NOMO-1 treated with dmso at 0.1 percent for 144 hours (cell line): ENCODE results near the gene MTHFSD.

ENCODE experiments used
- DNase-seq: peaks from one replicate; lab custom pipeline; 2025; ENCODE audit not compliant: unreplicated experiment; lab: John Stamatoyannopoulos, UW

MTHFSD gene

DNA sequence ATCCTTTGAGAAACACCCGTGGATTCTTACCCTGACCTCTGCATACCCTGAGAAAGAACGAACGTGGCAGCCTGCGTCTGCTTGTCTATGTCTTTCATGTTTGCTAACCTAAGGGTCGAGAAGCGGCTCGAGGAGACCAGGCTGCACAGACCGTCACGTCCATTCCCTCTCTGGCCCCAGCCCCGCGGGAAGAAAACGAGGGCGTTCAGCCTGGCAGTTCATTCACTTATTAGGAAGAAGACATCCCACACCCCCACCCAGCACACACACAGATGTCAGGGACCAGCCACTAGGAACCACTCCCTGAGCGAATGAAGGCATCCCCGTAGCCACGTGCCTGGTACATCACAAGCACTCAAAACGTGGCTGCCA, 655 bp upstream of the MTHFSD start:
- DNase-seq, result no peak

DNA sequence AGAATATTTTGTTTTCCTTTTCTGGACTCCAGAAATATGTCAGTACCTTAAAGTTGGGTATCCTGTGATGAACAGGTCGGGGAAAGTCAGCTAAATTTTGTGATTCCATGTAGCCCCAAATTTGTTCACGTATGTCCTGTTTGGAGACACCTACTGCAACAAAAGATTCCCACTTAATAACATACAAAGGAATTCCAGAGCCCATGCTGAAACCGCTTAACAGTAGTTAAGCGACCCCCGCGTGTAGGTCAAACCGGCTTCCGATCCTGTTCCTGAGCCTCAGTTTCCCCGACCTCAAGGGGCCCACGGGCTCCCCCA, 477 bp downstream of the MTHFSD start:
- no peak for DNase-seq

DNA sequence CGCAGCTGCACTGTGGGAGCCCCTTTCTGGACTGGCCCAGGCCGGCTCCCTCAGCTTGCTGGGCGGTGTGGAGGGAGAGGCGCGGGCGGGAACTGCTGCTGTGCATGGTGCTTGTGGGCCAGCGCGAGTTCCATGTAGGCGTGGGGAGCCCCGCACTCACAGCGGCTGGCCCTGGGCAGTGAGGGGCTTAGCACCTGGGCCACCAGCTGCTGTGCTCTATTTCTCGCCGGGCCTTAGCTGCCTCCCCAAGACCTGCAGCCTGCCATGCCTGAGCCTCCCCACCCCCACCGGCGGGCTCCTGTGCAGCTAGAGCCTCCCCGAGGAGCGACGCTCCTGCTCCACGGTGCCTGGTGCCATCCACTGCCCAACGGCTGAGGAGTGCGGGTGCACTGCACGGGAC, 1.7 kb downstream of the MTHFSD start:
- no peak for DNase-seq

DNA sequence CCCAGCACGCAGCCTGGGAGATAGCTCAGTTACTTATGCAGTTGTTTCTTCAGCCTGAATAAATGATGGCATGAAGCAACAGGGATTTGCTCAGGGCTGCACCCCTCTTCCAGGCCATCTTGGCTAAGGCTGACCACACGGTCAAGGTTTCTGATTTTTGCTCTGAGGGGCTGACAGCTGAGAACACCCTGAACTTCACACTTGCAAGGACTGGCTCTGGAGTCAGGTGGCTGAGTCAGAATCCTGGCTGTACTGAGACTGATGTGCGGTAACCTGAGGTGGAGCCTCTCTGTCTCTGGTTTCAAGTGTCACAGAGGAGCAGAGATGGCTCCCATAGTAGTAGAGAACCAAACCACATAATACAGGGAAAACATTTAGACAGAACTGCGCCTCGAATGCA, 4.8 kb downstream of the MTHFSD start:
- no peak for DNase-seq

DNA sequence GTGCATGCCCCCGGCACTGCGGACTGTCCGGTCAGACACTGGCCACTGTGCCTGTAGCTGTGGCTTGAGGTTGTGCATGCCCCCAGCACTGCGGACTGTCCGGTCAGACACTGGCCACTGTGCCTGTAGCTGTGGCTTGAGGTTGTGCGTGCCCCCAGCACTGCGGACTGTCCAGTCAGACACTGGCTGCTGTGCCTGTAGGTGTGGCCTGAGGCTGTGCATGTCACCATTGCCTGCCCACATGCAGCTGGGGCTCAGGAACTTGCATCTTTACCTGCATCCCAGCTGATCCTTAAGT, 5.2 kb downstream of the MTHFSD start:
- no peak for DNase-seq

DNA sequence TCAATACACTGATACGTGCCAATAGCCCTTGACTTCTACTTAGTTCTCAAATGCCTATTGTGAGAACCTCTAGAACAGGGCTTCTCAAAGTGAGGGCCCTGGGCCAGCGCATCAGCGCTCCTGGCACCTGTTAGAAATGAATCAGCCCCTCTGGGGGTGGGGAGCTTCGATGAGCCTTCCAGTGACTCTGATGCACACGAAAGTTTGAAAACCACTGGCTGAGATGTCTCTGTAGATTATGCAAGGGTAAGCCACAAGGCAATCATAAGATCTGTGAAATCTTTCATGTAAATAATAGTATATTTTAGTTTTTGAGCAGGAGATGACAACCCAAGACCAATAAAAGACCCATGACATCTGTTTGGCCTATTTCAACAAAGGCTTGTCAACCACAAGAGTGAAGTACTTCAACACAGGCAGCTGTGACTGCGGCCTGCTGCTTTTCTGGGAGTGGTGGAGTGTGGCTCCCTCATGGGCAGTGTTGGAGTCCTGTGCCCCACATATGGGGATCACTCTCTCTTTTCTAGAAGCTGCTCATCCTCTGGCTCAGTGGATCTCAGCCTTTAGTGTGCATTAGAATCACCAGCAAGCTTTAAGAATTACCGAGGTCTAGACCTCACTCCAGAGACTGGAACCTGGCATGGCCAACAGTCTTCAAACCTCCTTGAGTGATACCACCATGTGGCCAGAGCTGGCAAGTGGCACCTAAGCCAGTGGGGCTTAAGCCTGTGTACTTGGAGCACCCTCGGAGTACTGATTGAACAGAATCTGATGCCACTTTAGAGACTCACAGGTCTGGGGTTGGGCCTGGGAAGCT, 5.8 kb downstream of the MTHFSD start:
- no peak for DNase-seq

DNA sequence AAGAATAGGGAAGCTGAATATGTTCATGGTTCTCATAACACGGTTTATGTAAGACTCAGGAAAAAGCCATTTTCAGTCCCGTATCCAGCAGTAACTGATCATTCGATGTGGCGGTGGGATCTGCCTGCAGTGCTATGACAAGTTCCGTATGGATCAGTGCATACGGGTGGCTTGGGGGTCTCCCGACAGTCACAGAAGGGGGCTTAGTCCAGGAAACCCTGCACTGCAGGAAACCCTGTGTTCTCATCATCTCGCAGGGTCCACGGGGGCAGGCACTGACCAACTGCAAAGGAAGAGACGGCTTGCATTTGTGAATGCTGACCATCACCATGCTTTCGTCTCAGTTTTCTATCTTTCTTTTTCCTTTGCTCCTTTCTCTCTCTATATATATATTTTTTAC, 7.7 kb downstream of the MTHFSD start:
- DNase-seq, result no peak

DNA sequence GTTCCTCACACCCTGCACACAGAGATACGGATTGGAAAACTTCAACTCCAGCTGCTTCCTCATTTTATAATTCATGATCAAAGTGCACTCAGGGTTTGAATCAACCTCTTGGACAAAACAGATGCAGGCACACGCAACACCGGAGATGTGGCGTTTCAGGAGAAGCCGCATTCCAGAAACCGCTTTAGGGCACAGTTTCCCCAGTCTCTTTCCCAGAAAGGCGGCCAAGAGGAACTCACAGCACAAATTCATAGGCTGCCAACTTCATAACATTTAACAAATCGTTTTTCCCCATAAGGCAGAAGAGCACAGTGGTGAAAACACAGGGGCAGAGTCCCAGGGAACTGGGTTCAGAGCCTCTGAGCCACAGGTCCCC, 8.4 kb downstream of the MTHFSD start:
- DNase-seq, result no peak

DNA sequence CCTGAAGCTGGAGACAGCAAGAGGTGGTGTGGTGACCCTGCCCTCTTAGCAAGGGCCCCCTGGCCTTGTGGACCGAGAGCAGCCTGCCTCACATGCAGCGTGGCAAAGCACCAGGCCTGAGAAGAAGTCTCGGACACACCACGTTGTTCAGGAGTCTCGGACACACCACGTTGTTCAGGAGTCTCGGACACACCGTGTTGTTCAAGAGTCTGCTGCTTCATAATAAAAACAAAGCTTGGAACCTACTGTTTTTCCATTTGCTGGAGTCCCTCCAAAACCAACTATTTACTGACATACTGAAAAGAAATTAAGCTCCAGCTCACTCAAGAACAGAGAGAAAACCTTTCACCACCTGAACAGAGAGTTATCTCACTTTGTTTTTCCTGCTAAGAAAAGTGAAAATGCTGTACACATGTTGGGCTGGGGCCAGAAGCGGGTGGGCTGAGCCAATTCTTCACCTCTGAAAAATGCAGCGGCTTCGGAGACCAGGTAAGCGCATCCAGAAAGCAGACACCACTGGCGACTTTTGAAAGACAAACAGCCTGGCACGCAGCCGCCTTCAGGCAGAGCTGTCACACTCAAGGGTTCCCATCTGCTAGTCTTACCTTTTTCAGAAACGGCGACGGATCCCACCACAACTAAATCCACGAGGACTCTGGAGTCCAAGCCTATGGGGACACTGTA, 8.9 kb downstream of the MTHFSD start:
- no peak for DNase-seq

DNA sequence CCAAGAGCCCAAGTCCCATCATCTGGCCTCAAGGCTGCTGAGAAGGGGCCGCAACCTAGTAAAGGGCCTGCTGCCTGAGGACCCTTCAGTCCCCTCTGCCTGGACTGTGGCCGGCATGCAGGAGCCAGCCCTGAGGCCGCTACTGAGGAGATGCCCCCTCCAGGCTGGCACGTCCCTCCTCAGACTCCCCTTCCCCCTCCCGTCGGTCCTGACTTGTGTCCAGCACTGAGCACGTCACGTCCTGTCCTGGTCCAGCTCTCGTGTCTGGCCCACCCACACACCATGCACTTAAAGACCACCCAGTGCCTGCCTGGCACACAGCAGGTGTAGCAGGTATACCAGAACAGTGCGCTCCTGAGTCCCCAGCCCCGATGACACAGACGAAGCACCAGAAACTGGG, 9.6 kb downstream of the MTHFSD start:
- DNase-seq, result no peak

DNA sequence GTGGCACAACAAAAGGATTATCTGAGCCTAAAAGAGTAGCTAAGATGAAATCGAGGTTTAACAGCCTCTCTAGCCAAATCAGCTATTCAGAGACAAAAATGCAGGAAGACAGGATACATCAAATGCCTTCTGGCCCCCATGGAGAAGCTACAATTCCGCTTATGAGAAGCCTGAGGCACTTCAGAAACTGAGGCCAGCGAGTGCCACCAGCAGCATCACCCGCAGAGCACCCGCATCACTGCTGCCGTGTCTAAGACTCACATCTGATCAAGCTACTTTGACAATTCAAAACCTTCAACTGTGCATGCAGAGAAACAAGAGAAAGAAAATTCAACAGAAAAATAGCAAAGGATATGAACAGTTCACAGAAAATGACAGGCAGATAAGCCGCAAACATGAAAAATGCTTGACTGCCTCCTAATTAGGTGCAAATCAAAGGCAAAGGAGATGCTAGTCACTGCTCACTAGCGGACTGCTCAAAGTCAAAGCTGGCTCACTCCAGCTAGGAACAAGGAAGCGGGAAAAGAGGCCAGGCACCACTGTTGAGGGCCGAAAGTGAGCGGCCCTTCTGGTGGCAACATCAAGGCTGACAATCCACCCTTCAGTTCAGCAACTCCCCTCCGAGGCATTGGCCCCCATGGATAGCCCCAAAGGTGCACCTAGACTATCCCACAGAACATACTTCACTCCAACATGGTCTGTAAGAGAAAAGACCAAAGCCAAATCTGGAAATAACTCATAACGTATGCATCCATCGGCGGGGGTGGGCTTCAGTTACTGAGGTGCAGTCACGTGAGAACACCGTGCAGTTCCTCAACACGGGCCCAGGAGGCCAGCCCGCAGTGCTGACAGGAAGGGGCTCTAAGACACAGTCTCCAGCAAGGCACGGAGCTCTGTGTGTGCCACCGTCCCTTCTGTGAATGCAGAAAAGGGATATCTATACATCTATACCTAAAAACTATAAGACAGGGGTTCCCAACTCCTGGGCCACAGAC, 12.0 kb downstream of the MTHFSD start:
- no peak for DNase-seq

DNA sequence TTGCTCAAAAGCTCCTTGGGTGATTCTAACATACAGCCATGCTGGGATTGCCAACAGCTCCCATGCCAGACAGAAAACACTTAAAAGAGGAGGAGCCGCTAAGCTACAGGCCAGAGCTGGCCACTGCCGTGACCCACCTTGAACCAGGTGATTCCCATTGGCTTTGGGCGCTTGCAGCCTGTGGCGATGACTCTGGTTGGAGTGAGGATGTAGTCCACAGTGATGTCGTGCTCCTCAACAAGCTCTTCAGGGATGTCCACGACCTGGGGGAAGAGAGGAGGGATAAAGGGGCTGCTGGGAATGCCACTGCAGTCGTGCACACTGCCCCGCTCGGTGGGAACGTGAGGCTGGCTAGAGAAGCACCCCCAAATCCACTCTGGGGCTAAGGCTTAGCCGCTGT, 13.5 kb downstream of the MTHFSD start:
- no peak for DNase-seq

DNA sequence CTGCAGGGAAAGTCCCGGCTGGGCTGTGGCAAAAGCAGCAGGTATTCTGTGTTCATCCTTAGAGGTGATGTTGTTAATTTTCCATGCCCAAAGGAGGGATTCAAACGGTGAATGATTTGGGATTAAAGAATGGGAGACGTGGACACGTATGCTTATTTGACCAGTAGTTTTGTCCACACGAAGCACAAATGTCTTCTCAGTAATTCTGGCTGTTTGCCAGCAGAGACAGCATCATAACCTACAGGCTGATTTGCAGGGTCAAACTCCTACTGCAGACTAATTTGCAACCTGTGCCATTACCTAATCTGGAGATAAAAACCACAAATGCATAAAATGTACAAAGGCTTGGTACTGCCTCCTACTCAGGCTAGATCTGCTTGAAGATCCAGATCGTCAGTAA, 14.1 kb downstream of the MTHFSD start:
- no peak for DNase-seq

DNA sequence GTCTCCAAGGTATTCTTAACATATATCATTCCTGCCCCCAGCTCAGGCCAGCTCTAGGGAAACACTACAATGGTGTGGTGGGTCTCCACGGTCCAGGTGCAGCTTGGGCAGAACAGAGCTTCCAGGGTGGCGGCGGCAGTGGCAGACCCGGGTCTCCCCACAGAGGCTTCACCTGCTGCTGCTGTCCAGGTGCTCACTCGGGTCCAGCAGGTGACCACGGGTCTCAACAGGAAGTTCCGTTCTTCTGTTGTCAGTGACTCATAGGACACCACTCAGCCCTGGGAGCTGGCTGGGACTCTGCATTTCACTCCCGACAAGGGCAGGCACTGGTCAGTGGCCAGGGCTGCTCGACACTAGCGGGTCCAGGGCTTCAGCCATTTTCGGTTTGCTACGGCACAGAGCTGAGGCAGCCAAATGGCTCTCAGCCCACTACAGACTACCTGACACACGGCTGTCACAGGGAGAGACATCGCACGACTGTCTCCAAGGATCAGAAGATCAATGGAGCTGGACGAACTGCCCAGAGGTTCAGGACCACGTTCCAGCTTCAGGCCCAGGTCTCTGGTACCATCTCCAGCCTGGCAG, 16.7 kb downstream of the MTHFSD start:
- DNase-seq, result no peak

DNA sequence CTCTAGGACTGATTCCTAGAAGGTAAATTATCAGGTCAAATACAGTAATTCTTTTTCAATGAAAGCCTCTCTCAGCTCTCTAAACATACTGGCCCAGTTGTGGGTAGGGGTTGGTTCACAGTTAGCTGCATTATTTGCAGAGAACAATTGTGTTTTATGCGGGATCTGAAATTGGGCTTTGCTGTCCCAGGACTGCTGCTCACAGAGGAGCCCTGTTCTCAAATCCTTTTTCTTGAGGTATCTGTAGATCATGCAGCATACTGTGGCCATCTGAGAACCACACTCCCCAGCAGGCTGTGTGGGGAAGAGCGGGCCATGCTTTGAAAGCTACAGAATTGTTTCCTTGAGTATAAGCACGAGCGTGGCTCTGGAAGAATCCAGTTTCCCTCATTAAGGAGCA, 17.5 kb downstream of the MTHFSD start:
- DNase-seq, result no peak

DNA sequence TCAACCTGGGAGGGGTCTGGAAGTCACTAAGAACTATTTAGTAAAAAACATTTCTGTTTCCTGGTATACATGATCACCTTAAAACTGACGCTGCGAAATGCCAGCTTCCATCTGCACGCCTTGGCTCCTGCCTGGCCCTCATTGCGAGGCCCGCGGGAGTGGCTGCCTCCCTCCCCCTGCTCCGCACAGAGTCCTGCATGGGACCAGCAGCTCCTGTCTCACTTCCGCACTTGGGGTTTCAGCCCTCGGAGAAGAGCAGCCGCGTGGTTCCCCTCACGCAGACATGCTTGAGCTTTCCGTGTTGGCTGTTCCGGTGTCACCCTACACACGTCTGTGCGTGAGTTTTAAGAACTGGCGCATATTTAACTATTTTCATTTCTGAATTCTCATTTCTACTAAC, 18.4 kb downstream of the MTHFSD start:
- no peak for DNase-seq

DNA sequence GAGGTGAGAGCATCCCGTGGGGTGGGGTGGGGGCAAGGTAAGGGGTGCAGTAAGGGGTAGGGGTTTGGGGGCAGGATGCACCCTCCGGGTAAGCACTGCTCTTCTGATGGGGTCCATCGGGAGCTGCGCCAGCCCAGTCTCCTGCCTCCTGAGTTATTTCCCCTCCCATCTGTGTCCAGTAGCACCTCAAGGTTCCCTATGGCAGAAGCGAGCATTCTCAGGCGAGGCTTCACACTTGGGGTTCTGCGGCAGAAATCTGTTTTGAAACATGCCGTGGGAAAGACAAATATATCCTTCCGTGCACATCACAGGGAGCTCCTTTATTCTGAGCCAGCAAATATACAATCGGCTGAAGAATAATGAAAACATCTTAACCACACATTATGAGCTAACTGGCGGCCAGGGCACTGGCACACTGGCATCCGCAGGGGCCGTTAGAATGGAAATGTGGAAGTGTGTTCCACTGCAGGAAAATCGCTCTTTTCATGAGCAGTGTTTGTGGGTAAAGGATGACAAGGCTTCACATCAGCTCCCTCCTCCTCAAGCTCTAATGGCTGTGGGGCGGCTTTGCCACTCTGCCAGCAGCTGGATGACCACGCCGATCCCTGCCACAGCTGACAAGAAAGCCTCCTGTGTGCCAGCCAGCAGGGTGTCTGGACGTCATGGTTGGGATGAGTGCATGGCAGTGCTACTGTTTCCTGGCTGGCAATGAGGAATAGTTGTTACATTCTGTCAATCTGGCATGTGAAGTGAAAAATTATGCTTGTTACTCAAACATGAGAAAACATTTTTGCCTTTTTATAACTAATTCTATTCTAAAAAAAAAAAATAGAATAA, 20.0 kb downstream of the MTHFSD start:
- no peak for DNase-seq

DNA sequence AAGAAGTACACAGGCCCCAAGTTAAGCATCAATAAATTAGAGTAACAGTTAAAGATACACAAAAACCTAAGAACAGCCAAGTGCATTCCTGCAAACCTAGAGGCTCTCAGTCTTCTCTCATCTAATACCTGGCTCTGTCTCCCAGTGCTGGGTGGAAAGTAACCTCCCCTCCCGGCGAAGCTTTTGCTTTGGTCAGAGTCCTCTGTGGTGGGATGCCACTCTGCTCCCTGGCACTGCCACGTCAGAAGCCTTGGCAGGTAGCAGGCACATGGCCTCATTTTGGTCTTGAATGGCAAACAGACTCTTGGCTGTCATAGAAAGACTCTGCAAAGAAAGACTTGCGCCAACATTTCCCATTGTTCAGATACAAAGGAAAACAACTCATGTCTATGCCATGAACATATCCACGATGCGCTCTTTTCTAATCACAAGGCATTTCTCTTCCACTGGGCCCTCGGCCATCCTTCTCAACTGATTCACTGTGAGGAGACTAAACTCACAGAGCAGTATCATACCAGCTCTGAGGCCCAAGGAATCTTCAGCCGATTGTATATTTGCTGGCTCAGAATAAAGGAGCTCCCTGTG, 21.2 kb downstream of the MTHFSD start:
- no peak for DNase-seq

DNA sequence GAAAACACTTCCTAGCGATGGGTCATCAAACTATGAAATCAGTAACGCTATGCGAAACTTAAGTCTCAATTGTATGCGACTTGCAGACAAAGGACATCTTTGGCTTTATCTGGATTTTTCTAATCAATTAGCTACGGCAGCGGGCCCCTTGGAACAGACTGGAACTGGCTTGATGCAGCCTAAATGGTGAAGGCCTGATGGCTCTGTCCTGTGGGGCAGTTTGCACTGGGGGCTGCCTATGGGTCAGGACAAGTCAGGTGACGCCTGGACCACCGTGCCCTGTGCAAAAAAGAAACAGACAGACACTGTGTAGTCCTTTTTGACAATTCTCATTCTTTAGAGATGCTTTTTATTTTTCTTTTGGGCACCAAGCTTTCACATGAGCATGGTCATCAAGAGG, 22.0 kb downstream of the MTHFSD start:
- no peak for DNase-seq

DNA sequence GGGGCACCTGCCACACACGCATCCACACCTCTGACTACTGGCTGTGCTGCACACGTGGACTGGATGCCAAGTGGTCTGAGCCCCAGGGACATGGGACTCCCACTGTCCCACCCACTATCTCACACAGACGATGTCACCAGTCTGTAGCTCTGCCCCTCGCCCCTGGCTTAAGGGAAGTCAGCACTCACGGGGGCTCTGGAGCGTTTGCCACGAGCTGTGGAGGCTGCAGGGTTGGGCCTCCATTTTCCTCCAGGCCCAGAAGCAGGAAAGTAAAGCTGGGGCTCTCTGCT, 22.6 kb downstream of the MTHFSD start:
- DNase-seq, result no peak
